BE2C (cell line): Measurements from ENCODE around the gene CTNNBL1.

Experiments used
- DNase-seq: peaks from one replicate; pipeline ENCODE4 v3.0.0-alpha.2; 2020
- H3K27me3 ChIP-seq: fragments of 250-450 bp; sonication (Bioruptor Pico); 2 replicates; pipeline ENCODE4 v1.5.1; 2020; ENCODE audit warnings: mild to moderate bottlenecking
- H3K36me3 ChIP-seq: fragments of 250-450 bp; sonication (Bioruptor Pico); 2 replicates; pipeline ENCODE4 v1.5.1; 2020; ENCODE audit warnings: mild to moderate bottlenecking
- H3K4me1 ChIP-seq: fragments of 250-450 bp; sonication (Bioruptor Pico); 2 replicates; pipeline ENCODE4 v1.5.1; 2020
- H3K4me3 ChIP-seq: 2 replicates; pipeline ENCODE4 v1.5.1; 2011; ENCODE audit warnings: low read depth, low read length
- H3K9me3 ChIP-seq: fragments of 250-450 bp; sonication (Bioruptor Pico); 2 replicates; pipeline ENCODE4 v1.5.1; 2020
- CTCF ChIP-seq: IDR thresholded peaks from 2 replicates; pipeline ENCODE4 v1.5.1; 2012; ENCODE audit warnings: mild to moderate bottlenecking, low read depth, low read length

Gene CTNNBL1

GRCh38 chr20:37872161-37872560 is 178.3 kb downstream of the CTNNBL1 start:
- DNase-seq, result no peak
- no peak overlapping the region for H3K4me3 ChIP-seq
- peaks cover 9% of the 10 kb centered on the region for H3K36me3 ChIP-seq
- no peaks in the 10 kb centered on the region for H3K27me3 ChIP-seq
- peaks cover 6% of the 10 kb centered on the region for H3K4me1 ChIP-seq
- TF ChIP-seq CTCF, result no peak
- no peaks in the 10 kb centered on the region for H3K9me3 ChIP-seq

- no peak overlapping the region for H3K4me3 ChIP-seq
- H3K4me1 ChIP-seq, result peaks cover 20% of the 10 kb centered on the region
- no peak for TF ChIP-seq CTCF
- H3K27me3 ChIP-seq, result no peaks in the 10 kb centered on the region
- no peaks in the 10 kb centered on the region for H3K9me3 ChIP-seq
- DNase-seq, result no peak
- peaks cover 9% of the 10 kb centered on the region for H3K36me3 ChIP-seq
Observed at GRCh38 chr20:37873884-37874283, 180.1 kb downstream of the CTNNBL1 start.

- Histone ChIP-seq H3K4me3 (no peak overlapping the region), H3K9me3 (no peaks in the 10 kb centered on the region), H3K27me3 (no peaks in the 10 kb centered on the region), H3K4me1 (peaks cover 17% of the 10 kb centered on the region), H3K36me3 (peaks cover 9% of the 10 kb centered on the region)
- TF ChIP-seq CTCF, result no peak
- no peak for DNase-seq
Observed at GRCh38 chr20:37875460-37876175, 181.8 kb downstream of the CTNNBL1 start.

- TF ChIP-seq CTCF, result no peak
- Histone ChIP-seq H3K9me3 (no peaks in the 10 kb centered on the region), H3K36me3 (peaks cover 5% of the 10 kb centered on the region), H3K27me3 (no peaks in the 10 kb centered on the region), H3K4me3 (no peak overlapping the region), H3K4me1 (peaks cover 27% of the 10 kb centered on the region)
- no peak for DNase-seq
Observed at GRCh38 chr20:37876863-37877262, 183.0 kb downstream of the CTNNBL1 start.

- no peak overlapping the region for H3K4me3 ChIP-seq
- H3K36me3 ChIP-seq, result peaks cover 1% of the 10 kb centered on the region; the same call in 1 of the 2 replicates
- no peaks in the 10 kb centered on the region for H3K27me3 ChIP-seq
- H3K9me3 ChIP-seq, result no peaks in the 10 kb centered on the region
- no peak for DNase-seq
- H3K4me1 ChIP-seq, result peaks cover 39% of the 10 kb centered on the region
- no peak for TF ChIP-seq CTCF
Observed at GRCh38 chr20:37877832-37878772, 184.3 kb downstream of the CTNNBL1 start.
